Cerebellar cortex (tissue), 1 donor: ENCODE results near the gene ITK.
"Not testable (repeated sequence)": the region's sequence is repeated elsewhere in the genome, so short reads cannot be mapped to it uniquely, and the experiment has no call there.

ENCODE experiments used
- DNase-seq: peaks from one replicate; pipeline ENCODE4 v3.0.0-alpha.2; 2015; ENCODE audit warnings: low spot score

The ITK gene

DNA sequence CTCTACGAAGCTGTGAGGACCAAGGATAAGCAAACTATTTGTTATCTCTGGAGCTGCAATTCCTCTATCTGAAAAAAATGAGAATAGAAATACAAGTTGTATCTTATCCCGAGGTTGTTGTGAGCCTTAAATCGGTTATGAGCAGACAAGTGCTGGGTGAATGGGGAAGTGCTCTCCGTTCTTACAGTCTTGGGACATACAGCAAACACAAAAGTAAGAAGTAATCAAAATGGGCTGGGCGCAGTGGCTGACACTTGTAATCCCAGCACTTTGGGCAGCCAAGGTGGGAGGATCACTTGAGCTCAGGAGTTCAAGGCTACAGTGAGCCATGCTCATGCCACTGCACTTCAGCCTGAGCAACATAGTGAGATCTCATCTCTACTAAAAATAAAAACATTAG, 31.7 kb downstream of the ITK start:
- DNase-seq = no peak

- DNase-seq = no peak
These were observed 33.0 kb downstream of the ITK start for GRCh38 chr5:157213527-157214243.

- DNase-seq = no peak
These were observed 33.8 kb downstream of the ITK start for GRCh38 chr5:157214415-157214814.

GRCh38 chr5:157214861-157215513, 34.3 kb downstream of the ITK start:
- no peak for DNase-seq

DNA sequence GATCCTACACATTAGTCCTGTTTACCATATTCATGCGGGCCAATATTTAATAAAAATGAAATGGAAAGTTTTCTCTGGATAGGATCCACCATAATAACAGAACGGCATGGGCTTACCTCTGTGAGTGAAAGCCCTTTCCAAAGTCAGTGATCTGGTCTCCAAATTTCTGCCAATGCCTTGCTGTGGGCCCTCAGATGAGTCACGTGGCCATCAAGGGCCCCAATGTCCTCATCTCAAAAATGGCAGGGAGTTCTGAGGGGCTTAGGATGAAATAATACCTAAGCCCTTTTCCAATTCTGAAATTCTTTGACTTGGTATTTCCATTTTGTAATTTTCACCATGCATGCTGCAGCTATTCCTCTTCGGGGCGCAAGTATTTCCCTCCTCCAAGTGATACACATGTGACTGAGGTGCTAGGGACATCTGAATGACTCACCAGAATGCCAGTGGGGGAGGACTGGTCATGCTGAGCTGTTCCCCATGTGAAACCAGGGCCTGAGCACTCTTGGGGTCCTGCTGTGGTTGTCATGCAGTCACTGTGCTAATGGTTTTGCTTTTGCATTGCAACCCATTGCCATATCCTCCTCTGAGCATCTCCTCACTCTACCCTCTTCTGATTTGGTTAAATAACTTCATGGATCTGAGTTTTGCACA, 35.0 kb downstream of the ITK start:
- no peak for DNase-seq

DNA sequence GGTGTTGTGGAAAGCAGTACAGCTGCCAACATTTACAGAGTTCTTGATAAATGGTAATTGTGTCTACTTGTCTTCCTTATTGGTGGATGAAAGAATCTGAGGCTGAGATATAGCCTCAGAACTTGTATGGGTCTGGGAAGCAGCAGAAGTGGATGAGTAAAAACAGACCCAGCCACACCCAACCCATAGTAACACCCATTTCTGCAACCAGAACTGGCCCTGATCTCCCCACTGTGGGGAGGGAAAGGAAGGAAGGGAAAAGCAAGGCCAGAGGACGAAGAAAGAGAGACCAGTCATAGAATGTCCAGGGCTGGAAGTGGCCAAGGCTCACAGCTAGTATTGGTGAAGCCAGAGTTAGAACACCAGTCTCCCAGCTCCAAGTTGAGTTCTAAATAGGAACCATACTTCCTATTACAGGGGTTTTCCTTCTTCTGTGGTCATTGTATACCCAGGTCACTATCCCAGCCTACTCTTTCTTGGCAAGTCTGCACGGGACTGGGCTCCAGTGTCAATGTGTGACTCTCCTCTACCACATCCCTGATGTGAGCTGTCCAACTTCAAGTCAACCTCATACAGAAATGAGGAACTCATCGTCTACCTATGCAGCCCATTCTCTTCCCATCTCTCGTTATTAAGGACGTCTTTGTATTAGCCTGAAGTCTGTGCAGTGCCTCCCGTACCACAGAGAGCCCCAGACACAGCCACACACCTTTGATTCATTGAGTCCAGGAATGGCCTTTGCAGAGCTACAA, 35.9 kb downstream of the ITK start:
- DNase-seq = no peak

- DNase-seq = no peak
These were observed 36.8 kb downstream of the ITK start for GRCh38 chr5:157217289-157218024.

DNA sequence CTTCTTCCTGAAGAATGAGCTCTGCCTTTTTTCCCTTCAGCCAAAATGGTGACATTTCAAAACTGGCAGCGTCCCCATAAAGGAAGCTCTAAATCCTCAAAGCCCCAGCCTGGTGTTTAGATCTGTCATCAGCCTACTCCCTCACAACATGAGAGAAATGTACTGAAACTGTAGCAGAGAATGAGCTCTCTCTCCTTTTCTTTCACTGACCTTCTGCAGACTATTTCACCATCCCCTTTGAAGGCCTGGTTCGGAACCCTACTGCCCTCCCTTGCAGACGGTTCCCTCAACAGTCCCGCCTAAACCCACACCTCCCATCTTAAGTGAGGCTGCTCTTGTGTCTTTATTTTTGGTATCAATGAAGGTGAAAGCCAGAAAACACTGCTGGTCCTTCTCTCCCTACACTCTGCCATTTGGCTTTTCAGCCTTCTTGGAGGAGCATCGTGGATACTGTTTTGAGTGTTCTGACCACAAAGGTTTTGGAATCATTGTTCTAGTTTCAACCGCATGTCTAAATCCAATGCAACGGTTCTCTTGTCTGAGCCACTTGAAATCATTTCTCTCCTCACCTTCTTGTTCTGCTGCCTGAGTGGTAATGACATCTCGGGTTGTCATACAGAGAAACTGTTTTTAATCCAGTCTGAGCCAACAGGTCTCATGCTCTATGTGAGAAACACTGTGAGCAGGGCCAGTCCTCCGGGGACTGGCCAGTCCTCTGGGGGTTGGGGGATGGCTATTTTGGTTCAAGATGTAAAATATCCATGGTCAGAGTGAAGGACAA, 39.0 kb downstream of the ITK start:
- DNase-seq = peak; percentile 0

DNA sequence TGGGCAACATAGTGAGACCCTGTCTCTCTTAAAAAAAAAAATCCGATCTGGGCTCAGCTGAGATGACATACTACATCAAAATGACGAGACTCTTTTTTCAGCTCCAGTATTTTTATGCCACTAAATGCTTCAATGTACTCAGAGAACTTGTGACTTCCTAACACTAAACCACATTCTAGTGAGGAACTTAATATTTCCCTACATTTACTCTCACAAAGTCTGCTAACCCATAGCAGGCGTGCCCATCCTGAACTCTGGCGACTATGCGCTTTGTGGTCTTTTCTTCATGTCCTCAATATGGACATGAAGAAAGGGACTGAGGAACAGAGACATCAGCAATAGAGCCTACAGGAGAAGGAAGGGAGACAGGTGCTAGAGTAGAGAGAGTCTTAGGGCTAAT, 41.3 kb downstream of the ITK start:
- no peak for DNase-seq

DNA sequence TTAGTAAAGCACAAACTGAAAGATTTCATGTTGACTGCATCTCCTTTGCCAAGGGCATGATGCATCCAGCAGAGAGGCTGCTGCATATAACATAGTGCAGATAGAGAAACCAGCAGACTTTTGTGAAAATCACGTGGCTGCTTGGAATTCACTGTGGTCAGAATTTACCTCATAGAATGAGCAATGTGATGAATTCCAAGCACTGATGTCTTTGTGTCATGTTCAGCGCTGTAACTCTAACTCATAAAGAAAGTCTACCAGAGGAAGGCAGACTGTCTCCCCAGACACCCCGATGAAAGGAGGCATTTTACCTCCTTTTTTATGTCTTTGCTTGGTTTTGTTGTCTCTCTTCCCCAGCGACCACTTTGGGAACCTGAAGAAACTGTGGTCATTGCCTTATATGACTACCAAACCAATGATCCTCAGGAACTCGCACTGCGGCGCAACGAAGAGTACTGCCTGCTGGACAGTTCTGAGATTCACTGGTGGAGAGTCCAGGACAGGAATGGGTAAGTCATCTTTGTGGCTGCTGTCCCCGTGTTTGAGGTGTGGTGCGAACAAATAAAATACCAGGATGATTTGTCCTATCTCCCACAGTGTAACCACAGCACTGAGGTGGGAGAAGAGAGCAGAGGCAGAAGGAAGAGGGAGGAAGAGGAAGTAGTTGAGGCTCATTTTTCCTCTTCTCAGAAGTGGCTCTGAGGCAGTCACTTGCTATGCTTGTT, 42.0 kb downstream of the ITK start:
- DNase-seq = no peak

DNA sequence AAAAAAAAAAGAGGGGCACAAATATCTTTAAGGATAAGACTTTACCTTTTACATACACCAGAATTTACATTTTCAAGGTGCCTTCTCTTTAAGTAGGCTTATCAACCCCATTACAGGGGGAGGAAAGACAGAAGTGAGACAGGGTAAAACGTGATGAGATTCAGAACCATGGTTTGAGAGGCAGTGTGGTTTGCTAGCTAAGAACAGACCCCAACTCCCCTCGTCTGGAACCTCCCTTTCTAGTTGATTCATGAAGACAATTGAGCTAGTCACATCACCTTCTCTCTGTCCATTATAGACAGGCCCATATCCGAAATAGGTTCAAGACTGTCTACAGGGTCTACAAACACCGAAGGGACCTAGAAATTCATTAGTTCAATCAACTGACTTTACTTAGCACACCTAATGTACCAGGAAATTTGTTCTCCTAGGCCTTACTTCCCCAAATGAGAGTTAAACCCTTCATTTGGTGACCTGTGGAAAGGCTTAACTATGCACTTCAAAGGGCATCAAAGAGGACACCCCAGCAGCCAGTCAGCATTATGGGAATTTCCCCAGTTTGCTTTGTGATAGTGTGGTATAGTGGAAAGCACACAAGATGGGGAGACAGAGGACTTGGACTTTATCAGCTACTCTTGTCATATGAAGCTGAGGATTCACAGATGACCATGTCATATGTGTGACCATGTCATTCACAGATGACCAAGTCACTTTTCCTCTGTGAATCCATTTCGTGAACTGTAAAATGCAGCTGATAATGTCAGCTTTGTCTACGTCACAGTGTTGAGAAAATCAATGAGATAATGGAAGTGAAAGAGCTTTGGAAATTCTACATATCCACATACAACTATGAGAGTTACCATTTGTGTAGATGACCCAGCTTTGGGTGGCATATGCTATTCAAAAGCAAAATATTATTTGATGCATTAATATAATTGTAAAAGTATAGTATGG, 45.1 kb downstream of the ITK start:
- DNase-seq = no peak

DNA sequence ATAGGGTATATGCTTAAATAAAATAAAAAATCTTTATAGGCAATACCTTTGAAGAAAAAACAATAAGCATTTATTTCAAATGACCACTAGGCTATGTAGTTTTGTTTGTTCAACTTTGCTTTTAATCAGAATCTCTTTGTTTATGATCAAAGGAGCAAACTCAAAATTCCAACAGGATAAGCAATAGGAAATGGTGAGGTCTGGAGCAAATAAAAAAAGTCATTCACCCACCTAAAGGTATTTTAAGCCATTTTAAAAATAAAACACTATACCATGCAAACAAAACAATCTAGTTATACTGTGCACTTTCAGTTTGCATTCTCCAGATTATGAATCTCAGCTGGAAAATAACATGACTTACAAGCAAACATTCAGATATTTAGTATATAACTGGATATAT, 50.0 kb downstream of the ITK start:
- no peak for DNase-seq

GRCh38 chr5:157232706-157233105, 52.1 kb downstream of the ITK start:
- no peak for DNase-seq

- DNase-seq = no peak
These were observed 52.9 kb downstream of the ITK start for GRCh38 chr5:157233515-157233914.

DNA sequence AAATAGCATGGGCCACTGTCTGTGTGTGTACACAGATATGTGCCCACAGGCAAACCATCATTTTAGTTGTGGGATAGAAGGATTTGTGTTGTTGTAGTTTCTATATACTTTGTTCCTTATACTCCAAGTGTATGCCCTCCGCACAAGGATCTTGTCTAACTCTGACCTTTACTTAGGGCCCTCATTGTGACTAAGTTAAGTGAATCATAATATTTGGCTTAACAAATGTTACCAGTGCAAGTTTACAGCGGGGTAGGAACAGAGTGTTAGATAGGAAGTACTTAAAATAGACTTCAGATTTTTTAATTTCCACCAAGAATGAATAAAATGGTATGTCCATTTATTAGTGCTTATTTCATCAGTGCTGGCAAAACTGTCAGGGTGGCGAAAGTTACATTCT, 55.8 kb downstream of the ITK start:
- DNase-seq = no peak

- DNase-seq = no peak
These were observed 60.8 kb downstream of the ITK start for GRCh38 chr5:157241483-157241882.

- not testable (repeated sequence) for DNase-seq
These were observed 64.1 kb downstream of the ITK start for GRCh38 chr5:157244704-157245103.

GRCh38 chr5:157245476-157245875, 64.8 kb downstream of the ITK start:
- no peak for DNase-seq

DNA sequence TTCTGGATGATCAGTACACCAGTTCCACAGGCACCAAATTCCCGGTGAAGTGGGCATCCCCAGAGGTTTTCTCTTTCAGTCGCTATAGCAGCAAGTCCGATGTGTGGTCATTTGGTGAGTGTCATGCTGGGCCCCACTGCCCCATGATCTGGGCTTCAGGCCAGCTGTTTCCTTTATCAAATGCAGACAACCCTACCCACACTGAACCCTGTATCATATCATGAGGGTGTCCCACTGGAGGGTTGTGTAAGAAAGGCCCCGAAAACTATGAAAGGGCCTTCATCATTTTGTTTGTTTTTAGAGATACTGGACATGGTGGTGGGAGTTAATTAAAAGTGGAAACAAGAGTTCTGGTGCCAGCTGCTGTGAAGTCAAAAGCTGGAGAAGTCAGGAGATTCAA, 65.2 kb downstream of the ITK start:
- no peak for DNase-seq
